GM19328 (cell line): ENCODE data around the gene ASIC2.

ENCODE experiments used
- ATAC-seq: cut with Tn5 transposase; IDR thresholded peaks from one replicate; pipeline ENCODE4 v1.9.1; 2021; ENCODE audit warnings: mild to moderate bottlenecking, moderate library complexity; ENCODE audit not compliant: unreplicated experiment

ASIC2 gene

GRCh38 chr17:33288954-33289353 lies 4.1 kb downstream of the ASIC2 start:
- no peak for ATAC-seq

- no peak for ATAC-seq
Observed at GRCh38 chr17:33287096-33287725, 5.9 kb downstream of the ASIC2 start.

GRCh38 chr17:33285413-33285812 lies 7.7 kb downstream of the ASIC2 start:
- ATAC-seq, result no peak

DNA sequence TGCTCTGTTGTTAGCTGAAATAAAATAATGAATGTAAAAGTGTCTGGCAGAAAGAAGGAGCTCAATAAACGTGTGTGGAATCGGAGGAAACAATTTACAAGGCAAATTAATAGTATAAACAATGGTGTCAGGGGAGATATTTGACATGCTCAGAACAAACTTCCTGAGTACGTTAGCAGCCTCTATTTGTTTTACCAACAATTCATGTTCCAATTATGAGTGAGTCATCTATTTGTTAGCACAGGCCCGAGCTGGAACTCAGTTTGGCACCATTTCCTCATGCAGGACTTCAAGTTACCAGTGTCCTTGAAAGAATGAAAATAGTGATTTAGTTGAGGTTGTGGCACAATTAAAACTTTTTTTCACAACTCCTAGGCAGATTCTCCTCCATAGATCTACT lies 9.1 kb downstream of the ASIC2 start:
- ATAC-seq, result no peak

- ATAC-seq, result no peak
Observed at GRCh38 chr17:33280162-33280943, 12.7 kb downstream of the ASIC2 start.

DNA sequence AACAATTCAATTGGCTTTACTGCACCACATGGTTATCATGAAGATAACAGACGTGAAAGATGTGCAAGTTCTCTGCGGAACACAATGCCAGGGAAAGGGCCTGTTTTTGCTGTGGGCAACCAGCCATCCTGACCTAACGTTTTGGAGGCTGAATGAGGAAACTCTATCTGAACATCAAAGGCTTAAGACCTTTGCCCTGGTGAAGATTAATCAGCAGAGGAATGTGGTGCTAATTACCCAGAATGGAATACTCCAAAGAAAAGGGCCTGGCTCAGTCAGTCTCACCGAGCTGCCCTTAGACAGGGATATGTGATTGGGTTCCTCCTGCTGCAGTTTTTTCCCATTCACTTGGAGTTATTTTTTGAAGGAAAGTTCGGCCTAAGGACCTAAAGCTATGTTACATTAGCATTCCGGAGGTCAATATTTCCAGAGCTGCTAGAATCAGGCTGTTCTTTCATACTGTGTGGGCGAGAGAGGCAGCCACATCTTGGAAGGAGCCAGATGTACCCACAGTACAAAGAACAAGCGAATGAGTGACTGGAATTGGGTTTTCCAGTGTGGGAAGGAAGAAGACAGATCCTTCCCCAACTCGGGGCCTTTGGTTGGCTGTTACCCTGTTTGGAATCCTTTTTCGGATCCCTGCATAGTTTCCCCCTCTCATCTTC lies 15.5 kb downstream of the ASIC2 start:
- ATAC-seq, result no peak

GRCh38 chr17:33273743-33274410 lies 19.2 kb downstream of the ASIC2 start:
- ATAC-seq, result no peak

GRCh38 chr17:33273271-33273670 lies 19.8 kb downstream of the ASIC2 start:
- no peak for ATAC-seq

GRCh38 chr17:33272438-33272837 lies 20.7 kb downstream of the ASIC2 start:
- ATAC-seq, result no peak

- ATAC-seq, result no peak
Observed at GRCh38 chr17:33269337-33270060, 23.6 kb downstream of the ASIC2 start.

DNA sequence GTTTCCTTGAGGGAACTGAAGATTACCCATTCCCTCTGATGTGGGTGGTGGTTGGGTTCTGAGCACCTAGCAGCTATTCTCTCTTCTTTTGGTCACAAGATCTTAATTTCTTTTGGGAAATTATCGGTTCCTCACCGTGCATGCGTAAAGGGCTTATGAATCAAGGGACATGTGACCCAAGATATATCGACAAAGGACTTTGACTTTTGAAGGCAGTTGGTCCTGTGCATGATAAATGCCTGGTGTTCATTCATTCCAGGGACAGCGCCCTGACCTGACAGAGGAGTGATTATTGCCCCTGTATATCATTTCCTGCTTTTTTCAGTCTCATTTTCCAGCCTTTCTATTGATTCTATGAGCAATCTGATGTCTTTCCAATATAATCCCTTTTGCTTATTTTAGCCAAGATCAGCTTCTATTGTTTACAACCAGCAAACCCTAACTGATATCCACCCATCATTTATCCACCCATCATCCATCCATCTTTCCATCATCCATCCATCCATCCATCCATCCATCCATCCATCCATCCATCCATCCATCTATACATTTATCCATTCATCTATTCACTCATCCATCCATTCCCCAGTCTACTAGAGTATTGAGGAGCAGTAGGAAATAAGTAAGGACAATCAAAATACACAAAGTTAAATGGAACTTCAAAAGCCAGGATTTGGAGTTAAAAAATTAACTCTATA lies 25.1 kb downstream of the ASIC2 start:
- no peak for ATAC-seq

GRCh38 chr17:33267271-33267790 lies 25.8 kb downstream of the ASIC2 start:
- ATAC-seq, result no peak

GRCh38 chr17:33266611-33267010 lies 26.5 kb downstream of the ASIC2 start:
- ATAC-seq, result no peak

DNA sequence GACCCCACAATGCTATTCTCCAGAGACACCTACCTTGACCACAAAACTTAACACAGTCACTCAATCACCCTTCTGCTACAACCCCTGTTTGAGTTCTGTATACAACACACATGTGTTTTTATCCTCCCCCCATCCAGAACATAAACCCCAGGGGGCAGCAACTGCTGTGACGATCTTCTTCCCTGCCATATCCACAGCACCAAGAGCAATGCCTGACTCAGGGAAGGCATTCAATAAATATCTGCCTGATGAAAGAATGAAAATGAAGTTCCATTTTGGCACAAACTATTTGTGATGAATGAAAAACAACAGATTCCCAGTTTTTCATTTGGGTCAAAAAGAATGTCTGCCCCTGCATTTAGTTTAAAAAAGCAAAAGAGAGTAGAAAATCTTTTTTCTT lies 27.0 kb downstream of the ASIC2 start:
- no peak for ATAC-seq

DNA sequence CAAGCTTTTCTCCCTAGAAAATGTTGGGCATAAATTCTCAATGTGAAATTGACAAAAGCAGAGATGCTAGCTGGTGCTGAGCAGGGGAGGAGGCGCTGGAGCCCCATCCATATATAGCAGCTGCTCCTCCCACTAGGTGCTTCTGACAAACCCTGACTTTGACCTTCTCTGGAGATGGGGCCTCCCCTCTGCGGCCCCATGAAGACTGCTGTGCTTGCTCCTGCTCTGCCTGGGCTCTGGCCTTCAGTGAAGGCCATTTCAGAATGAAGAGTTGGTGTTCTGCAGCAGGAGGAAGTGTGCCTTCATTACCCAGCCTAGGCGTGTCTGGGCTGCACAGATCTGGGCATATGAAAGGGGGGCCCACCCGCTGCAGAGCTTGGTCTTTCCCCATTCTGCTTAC lies 29.7 kb downstream of the ASIC2 start:
- ATAC-seq, result no peak

DNA sequence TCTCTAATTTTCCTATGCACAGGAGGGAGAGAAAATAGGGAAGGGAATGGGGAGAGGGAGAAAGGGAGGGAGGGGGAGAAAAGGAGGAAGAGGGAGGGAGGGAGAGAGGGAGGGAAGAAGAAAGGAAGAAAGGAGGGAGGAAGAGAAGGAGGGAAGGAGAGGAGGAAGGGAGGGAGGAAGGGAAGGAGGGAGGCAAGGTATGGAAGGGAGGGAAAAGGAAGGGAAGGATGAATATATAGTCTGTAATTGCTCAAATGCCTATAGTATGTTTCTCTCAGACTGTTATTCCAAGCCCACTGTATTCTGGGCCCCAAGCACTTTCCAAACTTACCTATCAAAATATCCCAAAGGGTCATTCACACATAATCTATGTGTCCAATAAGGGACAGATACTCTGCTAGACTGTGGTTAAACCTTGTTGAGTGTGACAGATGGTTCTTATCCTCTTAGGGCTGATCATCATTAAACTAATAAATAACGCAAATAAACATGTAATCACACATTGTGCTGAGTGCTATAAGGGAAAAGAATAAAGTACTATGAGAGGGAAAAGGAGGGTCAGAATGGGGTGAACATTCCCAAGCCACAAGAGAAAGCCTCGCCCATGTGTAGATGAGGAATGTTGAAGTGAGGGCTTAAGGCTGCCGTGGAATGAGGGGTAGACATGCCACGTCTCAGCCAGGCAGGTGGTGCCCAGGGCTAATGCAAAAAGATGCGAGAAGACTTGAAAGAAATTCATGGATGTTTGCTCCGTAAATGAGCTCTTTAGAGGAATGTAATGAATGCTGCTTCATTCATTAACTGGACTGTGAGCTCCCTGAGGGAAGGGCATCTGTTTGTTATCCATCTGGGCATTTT lies 30.6 kb downstream of the ASIC2 start:
- no peak for ATAC-seq

DNA sequence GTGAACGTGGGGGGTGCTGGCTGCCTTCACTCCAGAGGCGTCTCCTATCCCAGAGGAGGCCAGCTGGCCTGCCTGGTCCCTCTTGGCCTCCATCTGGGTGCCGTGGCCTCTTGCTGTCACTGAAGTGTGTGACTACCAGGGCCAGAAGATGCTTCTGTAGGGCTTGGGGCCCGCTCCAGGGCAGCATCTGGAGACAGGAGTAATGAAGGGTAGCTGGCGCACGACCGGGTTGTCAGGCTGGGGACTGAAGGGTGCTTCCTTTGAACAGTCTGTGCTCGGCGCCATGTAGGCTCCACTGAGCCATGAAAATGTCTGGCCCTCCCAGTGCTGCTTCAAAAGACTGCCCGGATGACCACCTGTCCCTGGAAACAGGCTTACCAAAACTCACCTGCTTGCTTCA lies 31.3 kb downstream of the ASIC2 start:
- ATAC-seq, result no peak

DNA sequence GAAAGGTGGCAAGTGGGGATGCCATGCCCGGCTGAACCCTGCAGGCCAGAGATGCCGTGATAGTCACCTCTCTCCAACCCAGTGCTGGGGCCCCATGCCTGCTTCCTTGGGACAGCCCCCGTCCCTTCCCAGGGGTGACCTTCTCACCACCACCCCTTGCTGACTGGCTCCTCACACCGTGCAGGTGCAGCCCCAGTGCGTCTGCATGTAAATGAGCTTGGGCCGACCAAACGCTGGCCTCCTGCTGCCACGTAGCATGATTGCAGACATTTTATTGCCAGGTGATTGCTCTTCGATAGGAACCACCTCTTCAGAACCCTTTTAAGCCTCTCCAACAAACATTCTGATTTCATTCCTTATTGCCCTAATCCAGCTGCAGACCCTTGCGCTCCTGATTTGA lies 32.5 kb downstream of the ASIC2 start:
- no peak for ATAC-seq

GRCh38 chr17:33258296-33258695 lies 34.8 kb downstream of the ASIC2 start:
- no peak for ATAC-seq
